GM12865 (cell line): ENCODE measurements around the gene OTUD3.

ENCODE experiments used
- DNase-seq: peaks from one replicate; pipeline ENCODE4 v3.0.0; 2010; ENCODE audit warnings: low read depth
- H3K4me3 ChIP-seq: 2 replicates; pipeline ENCODE4 v1.5.1; 2011; ENCODE audit warnings: mild to moderate bottlenecking, low read depth, low read length, control low read depth
- TF ChIP-seq, protein P1 (sequence below): IDR thresholded peaks from 2 replicates; pipeline ENCODE4 v1.5.1; 2011; ENCODE audit warnings: low read length, control low read depth, low read depth, inconsistent platforms; ENCODE audit not compliant: insufficient read depth; ENCODE audit errors: missing control alignments

Gene OTUD3

GRCh38 chr1:19957779-19958178 is 75.6 kb downstream of the OTUD3 start:
- TF ChIP-seq, protein P1, sequence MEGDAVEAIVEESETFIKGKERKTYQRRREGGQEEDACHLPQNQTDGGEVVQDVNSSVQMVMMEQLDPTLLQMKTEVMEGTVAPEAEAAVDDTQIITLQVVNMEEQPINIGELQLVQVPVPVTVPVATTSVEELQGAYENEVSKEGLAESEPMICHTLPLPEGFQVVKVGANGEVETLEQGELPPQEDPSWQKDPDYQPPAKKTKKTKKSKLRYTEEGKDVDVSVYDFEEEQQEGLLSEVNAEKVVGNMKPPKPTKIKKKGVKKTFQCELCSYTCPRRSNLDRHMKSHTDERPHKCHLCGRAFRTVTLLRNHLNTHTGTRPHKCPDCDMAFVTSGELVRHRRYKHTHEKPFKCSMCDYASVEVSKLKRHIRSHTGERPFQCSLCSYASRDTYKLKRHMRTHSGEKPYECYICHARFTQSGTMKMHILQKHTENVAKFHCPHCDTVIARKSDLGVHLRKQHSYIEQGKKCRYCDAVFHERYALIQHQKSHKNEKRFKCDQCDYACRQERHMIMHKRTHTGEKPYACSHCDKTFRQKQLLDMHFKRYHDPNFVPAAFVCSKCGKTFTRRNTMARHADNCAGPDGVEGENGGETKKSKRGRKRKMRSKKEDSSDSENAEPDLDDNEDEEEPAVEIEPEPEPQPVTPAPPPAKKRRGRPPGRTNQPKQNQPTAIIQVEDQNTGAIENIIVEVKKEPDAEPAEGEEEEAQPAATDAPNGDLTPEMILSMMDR = no peak
- no peak for DNase-seq

GRCh38 chr1:19960591-19960990 is 78.4 kb downstream of the OTUD3 start:
- no peak overlapping the region for H3K4me3 ChIP-seq
- TF ChIP-seq, protein P1 = no peak
- peak; percentile 60 for DNase-seq

More at GRCh38 chr1:19957779-19958178, 75.6 kb downstream of the OTUD3 start:
- H3K4me3 ChIP-seq = no peak overlapping the region
